ENCODE results near the gene AFMID. TPM values are rescaled to one million over a fixed set of nuclear protein-coding genes. Genes with fewer than 3 reads are reported as not detected.
A peak's percentile ranks its signal among the peaks of the same experiment; 100 is the strongest.

AFMID gene
- total and polyA plus RNA-seq, 9 of the 15 experiments (the other 6 are each of a cell fraction or from before 2014, with no cell fraction given) = 62.1 to 188 (median 74.4) TPM

- TF ChIP-seq RREB1 (CRISPR knock-in tag; IDR thresholded peaks at IDR 0.05) (0 out of 2 replicates have a peak, but pooled peaks have one; percentile 15), E2F3 (CRISPR knock-in tag; IDR thresholded peaks at IDR 0.05) (peak; percentile 99), MTA3 (IDR thresholded peaks at IDR 0.05; ENCODE audit: borderline replicate concordance) (peak; percentile 97), BCOR (IDR thresholded peaks at IDR 0.05) (0 out of 2 replicates have a peak, but pooled peaks have one; percentile 19), ZNF274 (IDR thresholded peaks at IDR 0.05; ENCODE audit: borderline replicate concordance, low read depth, low read length) (no peak), BRD9 (IDR thresholded peaks at IDR 0.05; ENCODE audit: low read depth, partially characterized antibody) (peak; percentile 23), ZNF347 (CRISPR knock-in tag; IDR thresholded peaks at IDR 0.05; ENCODE audit: low read depth) (no peak)
- TF ChIP-seq, protein P1, sequence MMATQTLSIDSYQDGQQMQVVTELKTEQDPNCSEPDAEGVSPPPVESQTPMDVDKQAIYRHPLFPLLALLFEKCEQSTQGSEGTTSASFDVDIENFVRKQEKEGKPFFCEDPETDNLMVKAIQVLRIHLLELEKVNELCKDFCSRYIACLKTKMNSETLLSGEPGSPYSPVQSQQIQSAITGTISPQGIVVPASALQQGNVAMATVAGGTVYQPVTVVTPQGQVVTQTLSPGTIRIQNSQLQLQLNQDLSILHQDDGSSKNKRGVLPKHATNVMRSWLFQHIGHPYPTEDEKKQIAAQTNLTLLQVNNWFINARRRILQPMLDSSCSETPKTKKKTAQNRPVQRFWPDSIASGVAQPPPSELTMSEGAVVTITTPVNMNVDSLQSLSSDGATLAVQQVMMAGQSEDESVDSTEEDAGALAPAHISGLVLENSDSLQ (IDR thresholded peaks at IDR 0.05) = peak; percentile 86
- TF ChIP-seq, protein P2, sequence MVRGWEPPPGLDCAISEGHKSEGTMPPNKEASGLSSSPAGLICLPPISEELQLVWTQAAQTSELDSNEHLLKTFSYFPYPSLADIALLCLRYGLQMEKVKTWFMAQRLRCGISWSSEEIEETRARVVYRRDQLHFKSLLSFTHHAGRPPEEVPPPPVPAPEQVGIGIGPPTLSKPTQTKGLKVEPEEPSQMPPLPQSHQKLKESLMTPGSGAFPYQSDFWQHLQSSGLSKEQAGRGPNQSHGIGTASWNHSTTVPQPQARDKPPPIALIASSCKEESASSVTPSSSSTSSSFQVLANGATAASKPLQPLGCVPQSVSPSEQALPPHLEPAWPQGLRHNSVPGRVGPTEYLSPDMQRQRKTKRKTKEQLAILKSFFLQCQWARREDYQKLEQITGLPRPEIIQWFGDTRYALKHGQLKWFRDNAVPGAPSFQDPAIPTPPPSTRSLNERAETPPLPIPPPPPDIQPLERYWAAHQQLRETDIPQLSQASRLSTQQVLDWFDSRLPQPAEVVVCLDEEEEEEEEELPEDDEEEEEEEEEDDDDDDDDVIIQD (CRISPR knock-in tag; IDR thresholded peaks at IDR 0.05) = no peak
- TF ChIP-seq, protein P3, sequence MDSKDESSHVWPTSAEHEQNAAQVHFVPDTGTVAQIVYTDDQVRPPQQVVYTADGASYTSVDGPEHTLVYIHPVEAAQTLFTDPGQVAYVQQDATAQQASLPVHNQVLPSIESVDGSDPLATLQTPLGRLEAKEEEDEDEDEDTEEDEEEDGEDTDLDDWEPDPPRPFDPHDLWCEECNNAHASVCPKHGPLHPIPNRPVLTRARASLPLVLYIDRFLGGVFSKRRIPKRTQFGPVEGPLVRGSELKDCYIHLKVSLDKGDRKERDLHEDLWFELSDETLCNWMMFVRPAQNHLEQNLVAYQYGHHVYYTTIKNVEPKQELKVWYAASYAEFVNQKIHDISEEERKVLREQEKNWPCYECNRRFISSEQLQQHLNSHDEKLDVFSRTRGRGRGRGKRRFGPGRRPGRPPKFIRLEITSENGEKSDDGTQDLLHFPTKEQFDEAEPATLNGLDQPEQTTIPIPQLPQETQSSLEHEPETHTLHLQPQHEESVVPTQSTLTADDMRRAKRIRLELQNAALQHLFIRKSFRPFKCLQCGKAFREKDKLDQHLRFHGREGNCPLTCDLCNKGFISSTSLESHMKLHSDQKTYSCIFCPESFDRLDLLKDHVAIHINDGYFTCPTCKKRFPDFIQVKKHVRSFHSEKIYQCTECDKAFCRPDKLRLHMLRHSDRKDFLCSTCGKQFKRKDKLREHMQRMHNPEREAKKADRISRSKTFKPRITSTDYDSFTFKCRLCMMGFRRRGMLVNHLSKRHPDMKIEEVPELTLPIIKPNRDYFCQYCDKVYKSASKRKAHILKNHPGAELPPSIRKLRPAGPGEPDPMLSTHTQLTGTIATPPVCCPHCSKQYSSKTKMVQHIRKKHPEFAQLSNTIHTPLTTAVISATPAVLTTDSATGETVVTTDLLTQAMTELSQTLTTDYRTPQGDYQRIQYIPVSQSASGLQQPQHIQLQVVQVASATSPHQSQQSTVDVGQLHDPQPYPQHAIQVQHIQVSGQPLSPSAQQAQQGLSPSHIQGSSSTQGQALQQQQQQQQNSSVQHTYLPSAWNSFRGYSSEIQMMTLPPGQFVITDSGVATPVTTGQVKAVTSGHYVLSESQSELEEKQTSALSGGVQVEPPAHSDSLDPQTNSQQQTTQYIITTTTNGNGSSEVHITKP (IDR thresholded peaks at IDR 0.05; ENCODE audit: partially characterized antibody) = no peak
- TF ChIP-seq, protein P4, sequence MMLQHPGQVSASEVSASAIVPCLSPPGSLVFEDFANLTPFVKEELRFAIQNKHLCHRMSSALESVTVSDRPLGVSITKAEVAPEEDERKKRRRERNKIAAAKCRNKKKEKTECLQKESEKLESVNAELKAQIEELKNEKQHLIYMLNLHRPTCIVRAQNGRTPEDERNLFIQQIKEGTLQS (IDR thresholded peaks at IDR 0.05) = peak; percentile 52
- TF ChIP-seq, protein P4 (CRISPR knock-in tag; conservative IDR thresholded peaks at IDR 0.05) = peak; percentile 92
These were observed at the start of gene AFMID, which contains the start of gene TK1 (continued) for GRCh38 chr17:78186692-78187595.
